NT2/D1 (cell line): Measurements from ENCODE around the gene IRAK2.

Experiments used
- YY1 ChIP-seq: IDR thresholded peaks from 2 replicates; pipeline ENCODE4 v1.6.1; 2011; ENCODE audit not compliant: insufficient read length, insufficient read depth
- ZNF274 ChIP-seq: IDR thresholded peaks from 2 replicates; pipeline ENCODE4 v1.6.1; 2011; ENCODE audit warnings: mild to moderate bottlenecking, low read depth, low read length

GRCh38 chr3:10182950-10183349, 18.2 kb downstream of the IRAK2 start:
- TF ChIP-seq YY1 (no peak), ZNF274 (no peak)
